CD4-positive, alpha-beta T cell treated with Interferon alpha-2 for 1 hour (primary cell): ENCODE measurements around the gene TBKBP1.

Experiments
- DNase-seq, 2 donors: peaks; one replicate each; pipeline ENCODE4 v3.0.0-alpha.2; 2020 to 2022

TBKBP1 gene

DNA sequence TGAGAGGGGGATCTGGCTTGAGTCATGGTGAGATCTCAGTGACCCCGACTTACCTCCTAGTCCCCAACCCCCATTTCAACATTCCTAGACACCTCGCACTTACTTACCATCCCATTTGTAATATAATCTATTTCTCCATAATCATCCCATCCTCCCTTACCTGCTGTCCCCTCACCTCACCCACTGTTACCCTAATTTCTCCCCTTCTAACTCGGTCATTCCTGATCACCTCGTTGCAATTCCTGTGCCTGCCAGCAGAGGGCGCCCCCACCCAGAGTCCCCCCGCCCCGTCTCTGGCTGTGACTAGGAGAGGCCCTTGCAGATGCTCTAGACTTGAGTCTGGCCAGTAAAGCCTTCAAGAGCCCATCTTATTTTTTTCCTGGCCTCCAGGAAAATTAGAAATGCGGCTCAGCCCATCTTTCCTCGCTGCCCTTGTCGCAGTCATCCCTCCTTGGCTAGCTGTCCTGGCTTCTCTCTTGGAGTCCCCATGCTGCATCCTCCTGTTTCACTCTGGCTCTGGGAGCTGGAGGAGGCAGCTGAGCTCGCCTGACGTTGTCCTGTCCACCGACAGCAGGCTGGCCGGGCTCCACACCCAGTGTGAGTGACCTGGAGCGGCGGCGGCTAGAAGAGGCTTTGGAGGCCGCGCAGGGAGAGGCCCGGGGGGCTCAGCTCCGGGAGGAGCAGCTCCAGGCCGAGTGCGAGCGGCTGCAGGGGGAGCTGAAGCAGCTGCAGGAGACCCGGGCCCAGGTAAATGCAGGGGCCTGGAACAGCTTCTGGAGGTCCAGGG lies 5.0 kb downstream of the TBKBP1 start:
- DNase-seq: peak; percentile 73 to 84

DNA sequence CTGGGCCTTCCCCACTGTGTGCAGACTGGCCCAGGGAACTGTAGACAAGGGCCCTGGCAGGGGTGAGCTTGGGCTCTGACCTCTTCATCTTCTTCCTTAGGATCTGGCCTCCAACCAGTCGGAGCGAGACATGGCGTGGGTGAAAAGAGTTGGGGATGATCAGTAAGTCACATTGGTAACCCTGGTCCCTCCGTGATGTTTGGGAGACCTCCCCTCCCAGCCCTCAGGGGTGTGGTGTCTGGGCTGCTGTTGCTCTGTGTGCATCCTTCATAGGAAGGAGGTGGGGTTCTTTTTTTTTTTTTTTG lies 5.5 kb downstream of the TBKBP1 start:
- no peak for DNase-seq

DNA sequence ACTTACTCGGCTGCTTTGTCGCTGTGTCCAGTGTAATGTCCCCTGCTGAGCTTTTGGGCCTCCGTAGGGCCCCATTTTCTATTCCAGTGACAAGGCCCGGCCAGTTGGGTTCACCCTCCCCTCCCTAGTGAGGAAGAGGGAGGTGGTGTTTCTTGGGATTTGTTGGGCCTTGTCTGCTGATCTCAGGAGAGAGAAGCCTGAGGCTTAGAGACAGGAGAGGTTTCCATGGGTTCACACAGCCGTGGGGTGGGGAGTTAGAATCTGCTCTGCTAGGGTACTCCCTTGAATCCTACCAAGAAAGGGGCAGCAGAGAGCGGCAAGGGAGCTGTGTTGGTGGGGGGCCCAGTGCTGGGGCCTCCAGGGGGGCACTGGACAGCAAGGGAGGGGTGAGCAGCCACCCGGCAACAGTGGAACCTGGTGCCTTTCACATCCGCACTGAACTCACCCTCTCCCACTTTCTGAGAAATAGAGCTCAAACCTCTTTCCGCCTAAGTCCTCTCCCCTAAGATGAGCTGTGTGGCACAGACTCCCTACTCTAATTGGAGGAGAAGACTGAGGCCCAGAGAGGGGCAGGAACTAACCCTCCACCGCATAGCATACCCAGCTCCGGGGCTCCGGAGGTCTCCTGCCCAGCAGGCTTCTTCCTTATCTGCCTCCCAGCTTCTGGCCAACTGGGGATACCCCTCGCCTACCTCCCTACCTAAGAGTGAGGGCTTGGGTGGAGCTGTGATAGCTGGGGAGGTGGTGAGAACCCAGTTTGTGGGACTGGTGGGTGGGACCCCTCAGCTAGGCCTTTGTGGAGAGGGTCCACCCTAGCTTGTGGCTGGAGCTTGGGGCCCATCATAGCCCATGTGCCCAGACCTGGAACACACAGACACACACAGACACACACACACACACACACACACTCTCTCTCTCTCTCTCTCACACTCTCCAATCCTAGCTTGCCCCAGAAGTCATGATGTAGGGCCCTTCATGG lies 6.8 kb downstream of the TBKBP1 start:
- peak; percentile 62 to 75 for DNase-seq

- no peak for DNase-seq
Measured at GRCh38 chr17:47701608-47702007, 7.6 kb downstream of the TBKBP1 start.

GRCh38 chr17:47702391-47702995 lies 8.5 kb downstream of the TBKBP1 start:
- no peak for DNase-seq

- peak; percentile 37 to 66 for DNase-seq
Measured at GRCh38 chr17:47703191-47703591, 9.2 kb downstream of the TBKBP1 start.

GRCh38 chr17:47703671-47704070 lies 9.7 kb downstream of the TBKBP1 start:
- no peak for DNase-seq

DNA sequence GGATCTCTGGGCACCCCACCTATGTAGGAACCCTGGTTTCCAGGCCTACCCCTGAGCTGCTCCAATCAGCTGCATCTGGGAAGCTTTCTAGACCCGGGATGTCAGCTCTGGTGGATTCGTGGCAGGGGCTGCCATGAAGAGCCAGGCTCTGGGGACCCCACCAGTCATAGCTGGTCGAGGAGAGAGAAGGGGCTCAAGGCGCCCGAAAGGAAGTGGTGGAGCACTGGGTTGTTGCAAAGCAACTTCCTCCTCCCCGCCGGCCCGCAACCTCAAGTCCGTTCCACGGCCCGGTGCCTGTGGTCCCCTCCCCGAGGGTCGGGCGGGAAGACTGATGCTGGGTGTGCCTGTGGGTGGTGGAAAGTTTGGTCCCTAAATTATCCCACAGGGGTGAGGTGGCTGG lies 10.2 kb downstream of the TBKBP1 start:
- no peak for DNase-seq

DNA sequence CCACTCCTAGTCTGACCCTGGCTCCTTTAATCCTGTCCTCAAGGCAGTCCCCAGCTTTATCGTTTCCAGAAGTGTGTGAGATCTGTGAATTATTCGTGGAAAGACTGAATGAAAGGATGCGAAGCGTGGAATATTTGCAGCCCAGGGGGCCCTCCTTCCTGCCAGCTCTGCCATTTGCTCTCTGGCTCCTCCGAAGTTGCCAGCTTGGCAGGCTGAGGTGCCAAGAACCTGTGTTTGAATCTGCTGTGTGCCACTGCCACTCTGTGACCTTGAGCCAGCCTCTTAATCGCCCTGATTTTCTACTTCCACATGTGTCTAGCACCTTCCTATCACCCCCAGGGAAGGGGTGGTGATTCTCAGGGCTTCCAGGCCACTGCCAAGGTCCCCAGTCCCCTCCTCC lies 10.8 kb downstream of the TBKBP1 start:
- no peak for DNase-seq

GRCh38 chr17:47705536-47706530 lies 11.9 kb downstream of the TBKBP1 start:
- DNase-seq: no peak

GRCh38 chr17:47707056-47707804 lies 13.3 kb downstream of the TBKBP1 start:
- no peak for DNase-seq

GRCh38 chr17:47707884-47708283 lies 13.9 kb downstream of the TBKBP1 start:
- no peak for DNase-seq

DNA sequence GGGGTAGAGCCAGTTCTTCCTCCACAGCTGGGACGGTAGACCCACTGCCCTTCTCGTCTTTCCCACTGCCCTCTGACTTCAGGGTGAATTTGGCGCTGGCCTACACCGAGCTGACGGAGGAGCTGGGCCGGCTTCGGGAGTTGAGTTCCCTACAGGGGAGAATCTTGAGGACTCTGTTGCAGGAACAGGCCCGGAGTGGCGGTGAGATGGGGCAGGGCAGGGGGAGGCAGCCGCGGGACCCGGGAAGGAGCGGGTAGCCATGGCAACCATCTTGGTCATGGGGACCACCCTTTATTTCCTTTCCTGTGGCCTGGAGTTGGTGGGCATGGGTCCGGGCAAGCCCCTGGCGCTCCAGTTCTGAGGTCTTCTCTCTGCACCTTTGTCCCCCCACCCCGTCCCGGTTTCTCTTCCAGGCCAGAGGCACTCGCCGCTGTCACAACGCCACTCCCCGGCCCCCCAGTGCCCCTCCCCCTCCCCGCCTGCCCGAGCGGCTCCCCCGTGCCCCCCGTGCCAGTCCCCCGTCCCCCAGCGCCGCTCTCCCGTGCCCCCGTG lies 14.4 kb downstream of the TBKBP1 start:
- DNase-seq: no peak

GRCh38 chr17:47708864-47709541 lies 15.0 kb downstream of the TBKBP1 start:
- no peak for DNase-seq

GRCh38 chr17:47709594-47709993 lies 15.6 kb downstream of the TBKBP1 start:
- no peak for DNase-seq

GRCh38 chr17:47711366-47712099 lies 17.6 kb downstream of the TBKBP1 start:
- DNase-seq: no peak

DNA sequence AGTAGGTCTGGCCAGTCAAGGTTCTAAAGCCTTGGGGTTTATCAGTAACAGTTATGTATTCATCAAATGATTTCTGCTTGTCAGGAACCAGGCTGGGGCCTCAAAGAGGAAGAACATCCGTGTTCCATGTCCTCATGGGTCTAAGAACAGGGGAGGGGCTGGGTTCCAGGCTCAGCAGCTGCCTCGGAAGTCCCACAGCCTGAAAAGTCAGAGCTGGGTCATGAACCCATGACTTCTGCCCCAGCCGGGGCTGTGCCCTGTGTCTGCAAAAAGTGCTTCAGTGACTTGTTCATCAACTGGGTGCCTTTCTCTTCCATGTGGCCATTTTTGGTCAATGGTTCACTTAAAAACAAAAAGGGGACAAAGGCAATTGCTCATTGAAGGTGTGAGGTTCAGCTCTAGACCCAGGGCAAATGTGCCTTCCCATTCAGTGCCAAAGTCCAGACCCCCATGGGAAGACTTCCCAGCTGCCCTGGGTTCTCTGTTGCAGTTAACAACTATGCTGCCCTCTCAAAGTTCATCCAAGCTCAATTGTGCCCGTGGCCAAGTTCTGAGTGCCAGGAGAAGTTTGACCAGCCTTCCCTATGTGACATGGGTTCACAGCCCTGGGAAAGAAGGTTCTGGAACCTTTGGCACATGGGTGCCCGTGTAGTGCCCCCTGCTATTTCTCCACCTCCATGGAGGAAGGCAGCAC lies 18.5 kb downstream of the TBKBP1 start:
- DNase-seq: no peak

DNA sequence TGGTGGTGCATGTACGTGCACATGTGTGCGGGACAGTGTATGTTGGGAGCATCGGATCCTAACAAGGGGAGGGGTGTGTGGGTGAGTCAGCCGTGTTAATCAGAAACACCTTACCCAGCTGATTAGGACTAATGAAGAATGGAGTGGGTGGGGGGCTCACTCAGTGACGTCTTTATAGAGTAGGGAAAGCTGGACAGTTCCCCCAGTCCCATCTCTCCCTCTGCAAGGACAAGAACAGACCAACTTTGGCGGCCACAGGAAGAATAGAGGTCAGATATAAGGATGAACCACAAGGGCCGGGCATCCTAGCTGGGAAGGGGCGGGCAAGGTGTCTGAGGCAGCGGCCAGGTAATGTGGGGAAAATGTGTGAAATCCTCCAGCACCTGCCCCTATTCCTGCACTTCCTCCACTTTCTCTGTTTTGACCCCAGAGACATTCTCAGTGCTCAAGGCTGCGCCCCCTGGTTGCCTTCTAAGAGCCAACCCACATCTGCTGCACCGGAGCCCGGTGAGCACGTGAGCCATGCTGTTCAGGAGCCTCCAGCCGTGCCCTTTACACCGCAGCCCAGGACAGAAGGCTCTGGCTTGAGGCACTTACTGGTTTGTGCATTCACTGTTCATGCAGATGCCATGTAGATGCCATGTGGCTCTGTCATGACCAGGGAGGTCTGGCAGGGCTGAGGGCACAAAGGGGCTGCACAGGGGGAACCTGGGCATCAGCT lies 20.2 kb downstream of the TBKBP1 start:
- no peak for DNase-seq
